Kidney (tissue), 14 donors: ENCODE data around the gene ERCC6. TPM values are rescaled to one million over a fixed set of nuclear protein-coding genes. Genes with fewer than 3 reads are reported as not detected.

Source experiments
- DNase-seq, 5 donors: peaks; one replicate each; pipeline ENCODE4 v3.0.0-alpha.2; 2013 to 2020
- FAIRE-seq: peaks from 2 replicates; lab custom pipeline; 2012; peaks lifted over from hg19 to GRCh38; lab: Jason Lieb, UNC
- H3K27ac ChIP-seq, 2 donors: one replicate each; pipeline ENCODE4 v1.7.0; 2013; ENCODE audit warnings: low read depth in 2 of 2, low read length in 2 of 2, inconsistent platforms in 1 of 2
- H3K27me3 ChIP-seq: one replicate; pipeline ENCODE4 v1.7.1; 2013; ENCODE audit warnings: low read length, inconsistent platforms; ENCODE audit not compliant: control insufficient read depth, insufficient read depth
- H3K36me3 ChIP-seq, 3 donors: one replicate each; pipeline versions ENCODE4 v1.7.0 to v1.7.1; 2013; ENCODE audit warnings: low read length in 3 of 3, control low read depth in 1 of 3, inconsistent platforms in 1 of 3; ENCODE audit not compliant: insufficient read depth in 3 of 3, control insufficient read depth in 2 of 3
- H3K4me1 ChIP-seq, 3 donors: one replicate each; pipeline versions ENCODE4 v1.7.0 to v1.7.1; 2013; ENCODE audit warnings: low read length in 3 of 3, inconsistent platforms in 1 of 3, low read depth in 1 of 3; ENCODE audit not compliant: control insufficient read depth in 2 of 3, insufficient read depth in 2 of 3
- H3K4me3 ChIP-seq, 3 donors: one replicate each; pipeline versions ENCODE4 v1.7.0 to v1.8.1; 2013; ENCODE audit warnings: low read length in 3 of 3, control low read depth in 1 of 3, inconsistent platforms in 1 of 3
- H3K9ac ChIP-seq, 3 donors: one replicate each; pipeline versions ENCODE4 v1.7.0 to v1.7.1; 2013; ENCODE audit warnings: low read length in 3 of 3, control low read depth in 1 of 3, inconsistent platforms in 1 of 3
- H3K9me3 ChIP-seq, 3 donors: one replicate each; pipeline versions ENCODE4 v1.7.0 to v1.7.1; 2013; ENCODE audit warnings: low read length in 3 of 3, control low read depth in 1 of 3, inconsistent platforms in 1 of 3; ENCODE audit not compliant: control insufficient read depth in 2 of 3, insufficient read depth in 1 of 3
- intact Hi-C: fragments of 100-400 bp; cut with DNase I; formaldehyde crosslinking; loops from one replicate; pipeline ENCODE4 v1.11.1; 2022
- polyA plus RNA-seq: library from polyadenylated mRNA; stranded (reverse); fragments of 350-450 nt; fragmentation: Illumina TruSeq; extraction: RNeasy Lipid Tissue Mini Kit (QIAGEN cat#74804); gene quantifications from one replicate; pipeline ENCODE4 v1.2.3, GENCODE V29; 2014; ENCODE audit warnings: low read depth, low replicate concordance; ENCODE audit not compliant: insufficient read depth
- total RNA-seq: library from RNA; stranded (reverse); fragmentation: NEBNext Ultra II Directional; extraction: Animal tissue kit (Norgen Biotek cat#: 25700); gene quantifications from one replicate; pipeline ENCODE4 v1.2.1, GENCODE V29; 2021
- TF ChIP-seq, protein P1 (sequence below): IDR thresholded peaks from 3 replicates; pipeline ENCODE4 v1.5.1; 2012; ENCODE audit warnings: mild to moderate bottlenecking, moderate library complexity, borderline replicate concordance; ENCODE audit not compliant: insufficient read depth; ENCODE audit errors: extremely low read depth
- donor health status: control.
- donor health status: control.
- donor health status: control.
- donor health status: control.
- donor health status: control.
- donor health status: DM: yes; HTN: yes; CAD: no.
- donor health status: Normal renal cell carcinoma (clear cell type).

The ERCC6 gene
- total and polyA plus RNA-seq, 2 donors from 2014 or later: 5.0 to 33.2 TPM

DNA sequence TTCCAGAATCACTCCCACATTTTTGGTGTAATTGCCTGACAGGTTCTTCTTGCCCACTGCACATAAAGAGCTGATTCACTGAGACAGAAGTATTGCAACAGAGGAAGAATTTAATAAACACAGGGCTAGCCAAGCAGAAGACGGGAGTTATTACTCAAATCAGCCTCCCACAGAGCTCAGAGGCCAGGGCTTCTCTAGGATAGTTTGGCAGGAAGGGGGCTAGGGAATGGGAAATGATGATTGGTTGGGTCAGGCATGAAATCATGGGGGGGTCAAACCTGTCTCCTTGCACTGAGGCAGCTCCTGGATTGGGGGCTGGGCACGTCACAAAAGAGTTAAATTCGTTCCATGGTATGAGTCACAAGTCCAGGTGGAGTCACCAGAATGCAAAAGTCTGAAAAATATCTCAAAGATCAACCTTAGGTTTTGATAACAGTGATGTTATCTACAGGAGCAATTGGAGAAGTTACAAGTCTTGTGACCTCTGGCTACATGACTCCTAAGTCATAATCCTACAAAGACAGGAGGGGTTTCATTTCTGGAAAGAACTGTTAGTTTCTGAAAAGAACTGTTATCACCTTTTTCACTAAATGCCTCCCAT, 30.2 kb upstream of the ERCC6 start:
- Histone ChIP-seq H3K27ac (no peak overlapping the region), H3K4me3 (no peak overlapping the region), H3K27me3 (no peaks in the 10 kb centered on the region), H3K36me3 (no peaks in the 10 kb centered on the region), H3K9me3 (peaks cover 0 to 5% (median 0%) of the 10 kb centered on the region in 3 donors), H3K4me1 (no peaks in the 10 kb centered on the region), H3K9ac (no peak overlapping the region)
- DNase-seq (no peak), FAIRE-seq (no peak)
- TF ChIP-seq, protein P1, sequence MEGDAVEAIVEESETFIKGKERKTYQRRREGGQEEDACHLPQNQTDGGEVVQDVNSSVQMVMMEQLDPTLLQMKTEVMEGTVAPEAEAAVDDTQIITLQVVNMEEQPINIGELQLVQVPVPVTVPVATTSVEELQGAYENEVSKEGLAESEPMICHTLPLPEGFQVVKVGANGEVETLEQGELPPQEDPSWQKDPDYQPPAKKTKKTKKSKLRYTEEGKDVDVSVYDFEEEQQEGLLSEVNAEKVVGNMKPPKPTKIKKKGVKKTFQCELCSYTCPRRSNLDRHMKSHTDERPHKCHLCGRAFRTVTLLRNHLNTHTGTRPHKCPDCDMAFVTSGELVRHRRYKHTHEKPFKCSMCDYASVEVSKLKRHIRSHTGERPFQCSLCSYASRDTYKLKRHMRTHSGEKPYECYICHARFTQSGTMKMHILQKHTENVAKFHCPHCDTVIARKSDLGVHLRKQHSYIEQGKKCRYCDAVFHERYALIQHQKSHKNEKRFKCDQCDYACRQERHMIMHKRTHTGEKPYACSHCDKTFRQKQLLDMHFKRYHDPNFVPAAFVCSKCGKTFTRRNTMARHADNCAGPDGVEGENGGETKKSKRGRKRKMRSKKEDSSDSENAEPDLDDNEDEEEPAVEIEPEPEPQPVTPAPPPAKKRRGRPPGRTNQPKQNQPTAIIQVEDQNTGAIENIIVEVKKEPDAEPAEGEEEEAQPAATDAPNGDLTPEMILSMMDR: no peak
- intact Hi-C loops: no loop called here

DNA sequence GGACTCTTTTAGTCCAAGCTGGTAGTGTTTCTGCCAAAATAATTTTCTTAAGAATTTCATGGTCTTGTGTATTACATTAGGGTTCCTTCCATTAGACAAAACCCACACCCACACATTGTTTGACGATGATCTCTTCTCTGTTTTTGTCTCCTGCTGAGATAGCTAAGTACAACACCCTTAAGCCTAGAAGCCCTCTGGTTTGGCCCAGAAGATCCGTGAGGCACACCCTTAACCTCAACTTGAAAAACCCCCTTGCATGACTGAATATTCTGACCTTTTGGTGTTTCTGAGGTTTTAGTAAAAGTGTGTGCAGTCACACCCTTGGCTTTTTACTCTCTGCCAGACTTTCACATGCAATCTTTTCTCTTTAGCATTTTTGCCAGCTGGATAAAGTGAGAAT, 29.3 kb upstream of the ERCC6 start:
- H3K4me3 ChIP-seq: no peak overlapping the region
- no peaks in the 10 kb centered on the region for H3K4me1 ChIP-seq
- H3K27ac ChIP-seq: no peak overlapping the region
- H3K9me3 ChIP-seq: peaks cover 0 to 5% (median 0%) of the 10 kb centered on the region in 3 donors
- intact Hi-C loops: no loop called here
- FAIRE-seq (no peak), DNase-seq (no peak)
- no peaks in the 10 kb centered on the region for H3K27me3 ChIP-seq
- TF ChIP-seq, protein P1: no peak
- no peak overlapping the region for H3K9ac ChIP-seq
- H3K36me3 ChIP-seq: no peaks in the 10 kb centered on the region

DNA sequence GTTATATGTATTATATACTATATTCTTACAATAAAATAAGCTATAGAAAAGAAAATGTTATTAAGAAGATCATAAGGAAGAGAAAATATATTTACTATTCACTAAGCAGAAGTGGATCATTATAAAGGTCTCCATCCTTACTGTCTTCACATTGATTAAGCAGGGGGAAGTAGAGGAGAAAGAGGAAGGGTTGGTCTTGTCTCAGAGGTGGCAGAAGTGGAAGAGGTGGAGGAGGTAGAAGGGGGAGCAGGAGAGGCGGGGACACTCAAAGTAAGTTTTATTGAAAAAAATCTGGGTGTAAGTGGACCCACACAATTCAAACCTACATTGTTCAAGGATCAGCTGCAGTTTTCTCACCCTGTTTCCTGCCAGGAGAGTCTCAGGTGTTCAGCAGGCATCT, 28.9 kb upstream of the ERCC6 start:
- FAIRE-seq (no peak), DNase-seq (no peak)
- H3K9me3 ChIP-seq: peaks cover 0 to 5% (median 0%) of the 10 kb centered on the region in 3 donors
- intact Hi-C loops: no loop called here
- H3K27me3 ChIP-seq: no peaks in the 10 kb centered on the region
- H3K4me3 ChIP-seq: no peak overlapping the region
- no peaks in the 10 kb centered on the region for H3K36me3 ChIP-seq
- no peaks in the 10 kb centered on the region for H3K4me1 ChIP-seq
- no peak overlapping the region for H3K27ac ChIP-seq
- TF ChIP-seq, protein P1: no peak
- H3K9ac ChIP-seq: no peak overlapping the region
